PC-3 (cell line): Measurements from ENCODE around the gene LRRC28.

ENCODE experiments used
- EZH2 ChIP-seq: fragments of 300-600 bp; sonication (generic); IDR thresholded peaks from one replicate; pipeline ENCODE4 v1.6.1; 2017; ENCODE audit warnings: antibody characterized with exemption, mild to moderate bottlenecking, low read length; ENCODE audit not compliant: unreplicated experiment
- EZH2phosphoT487 ChIP-seq: fragments of 300-600 bp; sonication (generic); IDR thresholded peaks from 2 replicates; pipeline ENCODE4 v1.6.1; 2018; ENCODE audit warnings: mild to moderate bottlenecking, antibody characterized with exemption, low read length, borderline replicate concordance
- TF ChIP-seq, protein P1 (sequence below): fragments of 300-600 bp; sonication (generic); conservative IDR thresholded peaks from 2 replicates; pipeline ENCODE4 v1.5.1; 2017; ENCODE audit warnings: antibody characterized with exemption, low read depth, mild to moderate bottlenecking, low read length

DNA sequence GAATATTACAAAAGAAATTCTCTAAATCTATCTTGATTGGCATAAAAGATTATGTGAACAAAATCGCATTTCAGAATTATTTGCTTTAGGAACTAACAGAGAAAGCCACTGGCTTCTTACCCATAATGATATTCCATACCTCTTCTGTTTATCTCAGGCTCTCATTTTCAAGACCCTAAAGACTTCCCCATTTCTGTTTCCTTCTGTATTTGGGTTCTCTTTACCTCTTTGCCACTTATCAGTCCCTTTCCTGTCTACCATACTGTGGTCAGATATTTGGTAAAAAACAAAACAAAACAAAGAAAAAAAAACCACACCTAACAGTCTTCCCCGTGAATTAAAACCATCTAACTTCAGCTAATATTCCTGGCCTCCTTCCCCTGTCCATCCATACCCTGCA, 108.5 kb downstream of the LRRC28 start:
- TF ChIP-seq, protein P1, sequence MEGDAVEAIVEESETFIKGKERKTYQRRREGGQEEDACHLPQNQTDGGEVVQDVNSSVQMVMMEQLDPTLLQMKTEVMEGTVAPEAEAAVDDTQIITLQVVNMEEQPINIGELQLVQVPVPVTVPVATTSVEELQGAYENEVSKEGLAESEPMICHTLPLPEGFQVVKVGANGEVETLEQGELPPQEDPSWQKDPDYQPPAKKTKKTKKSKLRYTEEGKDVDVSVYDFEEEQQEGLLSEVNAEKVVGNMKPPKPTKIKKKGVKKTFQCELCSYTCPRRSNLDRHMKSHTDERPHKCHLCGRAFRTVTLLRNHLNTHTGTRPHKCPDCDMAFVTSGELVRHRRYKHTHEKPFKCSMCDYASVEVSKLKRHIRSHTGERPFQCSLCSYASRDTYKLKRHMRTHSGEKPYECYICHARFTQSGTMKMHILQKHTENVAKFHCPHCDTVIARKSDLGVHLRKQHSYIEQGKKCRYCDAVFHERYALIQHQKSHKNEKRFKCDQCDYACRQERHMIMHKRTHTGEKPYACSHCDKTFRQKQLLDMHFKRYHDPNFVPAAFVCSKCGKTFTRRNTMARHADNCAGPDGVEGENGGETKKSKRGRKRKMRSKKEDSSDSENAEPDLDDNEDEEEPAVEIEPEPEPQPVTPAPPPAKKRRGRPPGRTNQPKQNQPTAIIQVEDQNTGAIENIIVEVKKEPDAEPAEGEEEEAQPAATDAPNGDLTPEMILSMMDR, result no peak
- TF ChIP-seq EZH2 (no peak), EZH2phosphoT487 (no peak)
